HepG2 (cell line): ENCODE measurements around the gene VAT1L. TPM values are rescaled to one million over a fixed set of nuclear protein-coding genes. Genes with fewer than 3 reads are reported as not detected.

Experiments
- ATAC-seq: fragments of 200-7000 bp; cut with Tn5 transposase; 3 replicates; pipeline ENCODE4 v1.9.1; 2020; ENCODE audit warnings: mild to moderate bottlenecking, moderate library complexity
- BruUV-seq: library from RNA; stranded (reverse); fragments of 400-500 nt; replicated peaks from 2 replicates; lab custom pipeline; 2021; lab: Mats Ljungman, UMichigan
- CTCF ChIA-PET: fragments of 300-600 bp; formaldehyde crosslinking; extraction: SDS; loops from one replicate; lab custom pipeline; 2021; ENCODE audit warnings: low total read pairs, inconsistent platforms, low intra/inter-chr PET ratio; lab: Yijun Ruan, JAX
- POLR2A ChIA-PET: fragments of 350-600 bp; sonication (Branson Sonifier 250); formaldehyde crosslinking; loops from one replicate; lab custom pipeline; 2020; ENCODE audit warnings: antibody characterized with exemption, inconsistent platforms; lab: Yijun Ruan, JAX
- DNase-seq: peaks from one replicate; pipeline ENCODE4 v3.0.0-alpha.2; 2015; ENCODE audit warnings: low spot score
- FAIRE-seq: peaks from 3 replicates; lab custom pipeline; 2011; peaks lifted over from hg19 to GRCh38; lab: Jason Lieb, UNC
- H2AFZ ChIP-seq: one replicate; pipeline ENCODE4 v1.6.1; 2011; ENCODE audit warnings: low read length, inconsistent platforms
- H3K27ac ChIP-seq: fragments of 300-600 bp; 3 replicates; pipeline ENCODE4 v1.8.0; 2011; ENCODE audit warnings: mixed run types, mild to moderate bottlenecking, mixed read lengths, low read length, inconsistent platforms; ENCODE audit not compliant: insufficient read depth; ENCODE audit errors: extremely low read length
- H3K27me3 ChIP-seq, 2 experiments: fragments of 200-600 bp in 1 of 2; 2 replicates in 1 of 2; 3 replicates in 1 of 2; pipeline versions ENCODE4 v1.6.0 to v1.8.0; 2011; ENCODE audit warnings: low read length in 2 of 2, mild to moderate bottlenecking in 2 of 2, moderate library complexity in 2 of 2, inconsistent platforms in 1 of 2; ENCODE audit not compliant: insufficient read depth in 2 of 2, control insufficient read depth in 1 of 2
- H3K36me3 ChIP-seq, 2 experiments: fragments of 200-600 bp in 1 of 2; replicated peaks in 1 of 2; 2 replicates in 1 of 2; 3 replicates in 1 of 2; pipeline versions ENCODE4 v1.5.1 to v1.8.0; 2011; ENCODE audit warnings: low read length in 2 of 2, inconsistent platforms in 1 of 2; ENCODE audit not compliant: insufficient read depth in 2 of 2, control insufficient read depth in 1 of 2
- H3K4me1 ChIP-seq: 2 replicates; pipeline ENCODE4 v1.5.1; 2012; ENCODE audit warnings: low read length, inconsistent platforms; ENCODE audit not compliant: insufficient read depth
- H3K4me2 ChIP-seq: 2 replicates; pipeline ENCODE4 v1.6.0; 2011; ENCODE audit warnings: low read depth, low read length, inconsistent platforms
- H3K4me3 ChIP-seq, 3 experiments: fragments of 200-600 bp in 1 of 3; sonication (generic), shearing (Covaris generic) in 1 of 3; replicated peaks in 1 of 3; 2 replicates each; pipeline ENCODE4 v1.5.1; 2011 to 2016; ENCODE audit warnings: low read length in 3 of 3, inconsistent platforms in 2 of 3, low read depth in 2 of 3, mild to moderate bottlenecking in 2 of 3, control low read depth in 1 of 3, mixed read lengths in 1 of 3; ENCODE audit not compliant: insufficient read depth in 1 of 3
- H3K79me2 ChIP-seq: one replicate; pipeline ENCODE4 v1.6.1; 2011; ENCODE audit warnings: low read length, inconsistent platforms; ENCODE audit not compliant: insufficient read depth
- H3K9ac ChIP-seq: 2 replicates; pipeline ENCODE4 v1.6.0; 2011; ENCODE audit warnings: mild to moderate bottlenecking, low read depth, low read length, inconsistent platforms; ENCODE audit not compliant: insufficient read depth
- H3K9me3 ChIP-seq: 2 replicates; pipeline ENCODE4 v1.5.1; 2012; ENCODE audit warnings: mild to moderate bottlenecking, low read length
- H4K20me1 ChIP-seq: 2 replicates; pipeline ENCODE4 v1.6.0; 2011; ENCODE audit warnings: inconsistent platforms, mild to moderate bottlenecking, low read length, moderate library complexity; ENCODE audit not compliant: insufficient read depth
- GABPA ChIP-seq, 2 experiments: IDR thresholded peaks; 2 replicates each; pipeline ENCODE4 v1.6.1; 2011 to 2016; ENCODE audit warnings: low read depth in 2 of 2, low read length in 1 of 2, missing biosample characterization in 1 of 2, missing genetic modification characterization in 1 of 2
- NFE2L1 ChIP-seq: sonication (generic); formaldehyde crosslinking; IDR thresholded peaks from 2 replicates; pipeline ENCODE4 v1.4.0; 2020; ENCODE audit warnings: missing genetic modification reagents, mild to moderate bottlenecking, borderline replicate concordance
- NFKB2 ChIP-seq: sonication (generic); formaldehyde crosslinking; IDR thresholded peaks from 2 replicates; pipeline ENCODE4 v1.4.0; 2020; ENCODE audit warnings: missing genetic modification reagents, borderline replicate concordance
- PATZ1 ChIP-seq: sonication (generic); formaldehyde crosslinking; IDR thresholded peaks from 2 replicates; pipeline ENCODE4 v1.4.0; 2020; ENCODE audit warnings: missing genetic modification reagents
- RBFOX2 ChIP-seq: fragments of 200-400 bp; formaldehyde crosslinking; IDR thresholded peaks from 2 replicates; pipeline ENCODE4 v1.6.1; 2017; ENCODE audit warnings: low read depth, mild to moderate bottlenecking, low read length
- REL ChIP-seq: sonication (generic); formaldehyde crosslinking; conservative IDR thresholded peaks from 2 replicates; pipeline ENCODE4 v1.8.0; 2022; ENCODE audit warnings: mild to moderate bottlenecking, missing genetic modification reagents, moderate library complexity
- SOX5 ChIP-seq: IDR thresholded peaks from 2 replicates; pipeline ENCODE4 v1.6.1; 2016; ENCODE audit warnings: borderline replicate concordance
- SUZ12 ChIP-seq: fragments of 150-350 bp; IDR thresholded peaks from 2 replicates; pipeline ENCODE4 v1.6.1; 2014; ENCODE audit warnings: low read depth, low read length
- TAF15 ChIP-seq: fragments of 200-400 bp; formaldehyde crosslinking; IDR thresholded peaks from one replicate; pipeline ENCODE4 v1.6.1; 2018; ENCODE audit warnings: mild to moderate bottlenecking, low read depth, low read length; ENCODE audit not compliant: poor library complexity, severe bottlenecking
- TMF1 ChIP-seq: sonication (generic); formaldehyde crosslinking; IDR thresholded peaks from 2 replicates; pipeline ENCODE4 v1.8.1; 2022; ENCODE audit warnings: low read depth, missing genetic modification reagents
- ZNF562 ChIP-seq: sonication (generic); formaldehyde crosslinking; IDR thresholded peaks from 2 replicates; pipeline ENCODE4 v1.8.0; 2022; ENCODE audit warnings: missing genetic modification reagents, borderline replicate concordance
- ZNF782 ChIP-seq: sonication (generic); formaldehyde crosslinking; IDR thresholded peaks from 2 replicates; pipeline ENCODE4 v1.4.0; 2020; ENCODE audit warnings: missing genetic modification reagents, mild to moderate bottlenecking, borderline replicate concordance
- WGBS: methylation state at CpG from one replicate; pipeline ENCODE4 v1.1.6; 2017; ENCODE audit warnings: low lambda C conversion rate; 5-methylcytosine and 5-hydroxymethylcytosine counted together
- in situ Hi-C: cut with HindIII; loops from 2 replicates; pipeline ENCODE4 v1.10.0; 2017; ENCODE audit warnings: low pct_unique_long_range_greater_than_20kb; ENCODE audit not compliant: extremely low pct_ligation_motif_present
- intact Hi-C: fragments of 100-400 bp; cut with micrococcal nuclease; formaldehyde crosslinking; loops from one replicate; pipeline ENCODE4 v1.10.0; 2022; ENCODE audit not compliant: unreplicated experiment
- polyA plus RNA-seq, 8 experiments: library from polyadenylated mRNA; depleted of rRNA in 3 of 8; stranded (reverse) in 7 of 8; unstranded in 1 of 8; fragments of >200 nt; fragmentation: Illumina TruSeq in 4 of 8; extraction: Trizol in 4 of 8; gene quantifications; 2 replicates each; pipeline versions ENCODE4 v1.2.1 to v1.2.3, GENCODE V29; 2011 to 2016; ENCODE audit warnings: low read depth in 4 of 8, missing spikeins in 1 of 8, mixed read lengths in 1 of 8; ENCODE audit not compliant: insufficient read depth in 1 of 8
- total RNA-seq, 5 experiments: library from RNA; depleted of rRNA; stranded (reverse); fragments of >200 nt; fragmentation: Illumina TruSeq; extraction: Trizol; gene quantifications; 2 replicates each; pipeline ENCODE4 v1.2.3, GENCODE V29; 2016; ENCODE audit warnings: low read depth in 1 of 5
- TF ChIP-seq, protein P1 (sequence below): sonication (generic); formaldehyde crosslinking; IDR thresholded peaks from 2 replicates; pipeline ENCODE4 v1.8.1; 2023; ENCODE audit warnings: missing genetic modification reagents, mild to moderate bottlenecking, borderline replicate concordance

Gene VAT1L
- total and polyA plus RNA-seq, 2 of the 13 experiments (the other 11 are each of a cell fraction or from before 2014, with no cell fraction given) = not detected

DNA sequence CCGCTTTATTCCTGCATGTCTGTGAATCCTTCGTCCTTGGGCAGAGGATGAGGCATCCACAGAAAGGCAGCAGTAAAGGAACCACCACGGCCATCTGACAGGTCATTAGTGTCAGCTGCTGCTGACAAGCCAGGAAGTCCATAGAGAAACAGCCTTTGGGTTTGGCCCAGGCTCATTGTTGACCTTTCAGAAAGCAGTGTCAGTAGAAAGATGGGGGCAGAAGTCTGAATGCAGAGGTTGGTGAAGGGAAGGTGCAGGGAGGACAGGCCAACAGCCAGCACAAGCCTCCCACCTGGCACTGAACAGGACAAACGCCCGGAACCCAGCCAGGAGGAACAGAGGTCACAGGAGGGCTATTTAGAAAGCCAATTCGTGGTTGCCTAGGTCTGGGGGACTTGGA lies 105.8 kb downstream of the VAT1L start (continued):
- TF ChIP-seq SOX5 (no peak), TMF1 (CRISPR knock-in tag) (no peak), REL (CRISPR knock-in tag) (no peak), TAF15 (no peak)

- intact Hi-C loops (no loop called here), in situ Hi-C loops (no loop called here)
- no peak for DNase-seq
- no peak overlapping the region for H2AFZ ChIP-seq
- no peaks in the 10 kb centered on the region for H3K79me2 ChIP-seq
- H3K36me3 ChIP-seq = no peaks in the 10 kb centered on the region
- WGBS = 61% methylated on average over 7 of the region's 7 CpGs
- no peak overlapping the region for H3K4me2 ChIP-seq
- no peak for TF ChIP-seq ZNF562 (CRISPR knock-in tag)
- TF ChIP-seq PATZ1 = no peak
- TF ChIP-seq, protein P1, sequence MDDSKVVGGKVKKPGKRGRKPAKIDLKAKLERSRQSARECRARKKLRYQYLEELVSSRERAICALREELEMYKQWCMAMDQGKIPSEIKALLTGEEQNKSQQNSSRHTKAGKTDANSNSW (CRISPR knock-in tag) = no peak
- no peak for TF ChIP-seq GABPA (IDR thresholded peaks at IDR 0.05; ENCODE audit: low read depth, low read length)
- TF ChIP-seq GABPA (CRISPR knock-in tag; IDR thresholded peaks at IDR 0.05; ENCODE audit: low read depth) = no peak
- TF ChIP-seq ZNF782 (CRISPR knock-in tag) = no peak
- TF ChIP-seq NFE2L1 (CRISPR knock-in tag) = no peak
- TF ChIP-seq NFKB2 (CRISPR knock-in tag) = no peak
- TF ChIP-seq SUZ12 = no peak
- TF ChIP-seq RBFOX2 = no peak
- FAIRE-seq = no peak
- no peak overlapping the region for H3K27ac ChIP-seq
- POLR2A ChIA-PET = no interaction called here
- no TSS peak for BruUV-seq
- H3K9me3 ChIP-seq = no peaks in the 10 kb centered on the region
- H3K27me3 ChIP-seq = no peaks in the 10 kb centered on the region; a peak in 1 of 5 replicates
- no peak overlapping the region for H3K9ac ChIP-seq
- H4K20me1 ChIP-seq = no peaks in the 10 kb centered on the region
- CTCF ChIA-PET = no interaction called here
- H3K4me1 ChIP-seq = no peaks in the 10 kb centered on the region
- no peak overlapping the region for H3K4me3 ChIP-seq
- ATAC-seq = no peak
Observed at GRCh38 chr16:77895962-77896361, 107.6 kb downstream of the VAT1L start.
